ENCODE measurements around the gene PTPN3.

PTPN3 gene

GRCh38 chr9:109504689-109505088 lies 6.6 kb upstream of the PTPN3 start:
- no peak for DNase-seq

DNA sequence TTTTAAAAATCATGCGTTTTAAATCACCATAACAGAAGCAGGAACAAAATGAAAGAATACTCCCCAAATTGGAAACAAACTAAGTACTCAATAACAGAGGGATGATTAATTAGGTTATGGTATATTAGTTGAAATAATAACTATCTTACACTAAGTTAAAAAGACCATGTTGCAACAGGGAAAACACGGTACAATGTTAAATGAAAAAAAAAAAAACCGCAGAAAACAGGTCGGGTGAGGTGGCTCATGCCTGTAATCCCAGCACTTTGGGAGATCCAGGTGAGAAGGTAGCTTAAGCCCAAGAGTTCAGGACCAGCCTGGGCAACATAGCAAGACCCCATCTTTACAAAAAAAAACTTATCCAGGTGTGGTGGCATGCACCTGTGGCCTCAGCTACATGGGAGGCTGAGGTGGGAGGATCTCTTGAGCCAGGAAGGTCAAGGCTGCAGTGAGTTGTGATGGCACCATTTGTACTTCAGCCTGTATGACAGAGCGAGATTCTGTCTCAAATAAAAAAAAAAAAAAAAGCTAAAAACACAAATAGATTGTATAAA lies 2.4 kb upstream of the PTPN3 start:
- no peak for DNase-seq

DNA sequence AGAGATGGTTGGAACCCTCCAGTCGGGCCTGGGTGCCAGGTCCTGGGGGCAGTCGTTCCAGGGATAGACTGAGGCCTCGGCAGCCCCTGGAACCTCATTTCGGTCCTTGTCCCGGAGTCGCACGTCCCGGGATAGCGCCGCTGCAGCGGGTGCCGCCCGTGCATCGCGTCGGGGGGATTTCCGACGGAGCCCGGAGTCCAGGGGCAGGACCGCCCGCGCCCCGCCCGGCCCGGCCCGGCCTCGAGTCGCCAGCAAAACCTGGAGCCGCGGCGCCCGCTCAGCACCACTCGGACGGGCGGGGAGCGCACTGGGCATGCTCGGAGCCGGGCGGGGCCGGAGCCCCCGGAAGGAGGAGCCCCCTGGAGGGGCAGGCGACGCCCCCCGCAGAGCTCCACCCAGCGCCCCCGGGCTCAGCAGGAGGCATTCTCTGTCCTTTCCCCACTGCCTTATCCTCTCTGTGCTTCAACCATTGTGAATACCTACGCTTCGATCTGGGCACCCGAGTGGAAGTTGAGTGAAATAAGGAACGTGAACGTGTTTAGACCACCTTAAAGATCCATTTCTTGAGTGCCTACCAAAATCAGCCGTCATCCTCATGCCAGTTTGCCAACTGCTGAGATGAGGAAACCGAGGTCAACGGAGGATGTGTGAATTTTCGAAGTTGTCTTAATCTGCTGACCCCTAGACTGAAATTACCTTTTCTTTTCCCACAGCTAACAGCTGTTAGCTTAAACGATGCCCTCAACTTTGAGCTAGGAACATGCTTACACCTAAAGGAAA lies 1.7 kb upstream of the PTPN3 start:
- DNase-seq, result no peak

- DNase-seq, result no peak
Measured at GRCh38 chr9:109499093-109499630, 1.1 kb upstream of the PTPN3 start.

DNA sequence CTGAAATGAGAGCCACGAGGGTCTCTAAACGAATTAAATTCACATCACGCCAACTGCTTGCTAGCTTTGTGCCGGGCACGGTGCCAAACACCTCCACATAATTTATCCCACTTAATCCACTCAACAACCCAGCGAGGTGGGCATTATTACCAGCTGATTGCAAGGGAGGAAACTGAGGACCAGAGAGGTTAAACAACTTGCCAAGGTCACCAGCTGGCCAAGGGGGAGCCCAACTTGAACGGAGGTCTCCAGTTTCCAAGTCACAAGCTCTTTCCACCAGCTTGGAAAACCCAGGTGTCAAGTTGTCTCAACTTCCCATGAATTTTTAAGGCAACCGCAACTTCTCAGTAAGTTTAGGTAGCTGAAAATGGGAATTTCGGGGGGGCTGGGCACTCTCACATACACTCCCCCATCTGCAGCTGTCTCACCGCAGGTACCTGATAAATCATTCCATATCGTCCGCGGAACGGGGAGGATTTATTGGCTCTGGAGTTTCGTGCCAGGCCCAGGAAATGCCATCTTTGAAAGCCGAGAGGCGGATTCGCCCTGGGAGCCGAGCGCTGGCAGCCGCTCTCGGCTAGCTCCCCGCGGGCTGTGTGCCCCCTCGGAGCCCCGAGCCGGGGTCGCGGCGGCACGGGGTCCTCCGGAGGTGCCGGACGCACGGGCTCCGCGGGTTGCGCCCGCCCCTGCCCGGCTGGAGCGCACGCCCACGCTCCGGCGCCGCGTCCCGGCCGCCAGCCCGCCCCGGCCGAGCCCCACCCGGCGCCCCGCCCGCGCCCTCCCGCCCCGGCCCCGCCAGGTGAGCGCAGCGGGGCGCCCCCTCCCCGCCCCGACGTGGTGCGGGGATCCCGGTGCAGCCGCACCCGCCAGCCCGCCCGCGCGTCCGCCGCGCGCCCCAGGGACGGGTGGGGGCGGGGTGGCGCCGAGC lies 617 bp downstream of the PTPN3 start:
- DNase-seq, result no peak

- no peak for DNase-seq
Measured at GRCh38 chr9:109496841-109497225, 1.3 kb downstream of the PTPN3 start.

DNA sequence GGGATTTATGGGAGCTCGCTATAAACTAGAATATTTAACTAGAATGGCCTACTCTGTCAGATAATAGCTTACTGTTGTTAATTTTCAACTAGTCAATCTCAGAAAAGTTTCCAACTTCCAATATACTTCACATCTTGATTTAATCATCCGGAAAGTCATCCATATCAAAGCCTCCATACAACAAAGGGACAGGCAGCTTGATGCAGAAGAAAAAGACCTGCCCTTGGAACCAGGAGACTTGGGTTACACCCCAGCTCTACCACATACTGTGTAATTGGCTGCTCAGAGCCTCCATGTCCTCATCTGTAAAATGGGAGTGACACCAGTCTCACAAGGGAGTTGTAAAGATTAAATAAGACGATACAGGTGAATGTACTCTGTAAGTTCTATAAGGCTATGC lies 1.9 kb downstream of the PTPN3 start:
- DNase-seq, result no peak

GRCh38 chr9:109493648-109494047 lies 4.5 kb downstream of the PTPN3 start:
- no peak for DNase-seq

- no peak for DNase-seq
Measured at GRCh38 chr9:109491590-109491989, 6.5 kb downstream of the PTPN3 start.

DNA sequence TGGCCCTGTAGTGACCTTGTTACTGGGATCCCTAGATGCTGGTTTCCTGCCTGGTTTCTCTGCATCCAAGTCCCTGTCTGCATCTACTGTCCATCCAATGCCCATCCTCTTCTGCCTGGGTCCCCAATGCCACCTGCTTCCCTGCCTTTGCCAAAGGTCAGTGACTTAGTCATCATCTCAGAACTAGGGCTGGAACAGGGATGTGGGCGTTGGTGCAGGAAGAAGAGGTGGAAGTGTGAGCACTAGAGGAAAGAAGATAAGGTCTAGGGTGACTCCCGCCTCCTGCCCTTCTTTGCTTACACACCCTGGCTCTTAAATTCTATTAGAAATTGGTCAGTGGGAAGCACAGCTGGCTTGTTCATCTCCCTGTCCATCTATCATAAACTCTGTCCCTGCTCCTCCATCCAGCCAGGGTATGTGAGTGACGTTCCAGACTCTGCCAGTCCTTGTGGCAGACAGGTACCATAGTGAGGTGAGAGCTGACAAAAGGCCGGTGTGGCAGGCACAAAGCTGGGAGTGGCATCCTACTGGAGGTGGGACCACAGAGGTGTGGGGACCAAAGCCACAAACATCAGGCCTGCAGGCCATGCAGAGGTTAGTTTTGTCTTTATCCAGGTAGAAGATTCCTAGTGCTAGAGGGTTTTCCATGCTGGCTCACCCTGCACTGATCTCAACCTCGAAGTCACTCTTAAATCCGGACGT lies 9.2 kb downstream of the PTPN3 start:
- no peak for DNase-seq

DNA sequence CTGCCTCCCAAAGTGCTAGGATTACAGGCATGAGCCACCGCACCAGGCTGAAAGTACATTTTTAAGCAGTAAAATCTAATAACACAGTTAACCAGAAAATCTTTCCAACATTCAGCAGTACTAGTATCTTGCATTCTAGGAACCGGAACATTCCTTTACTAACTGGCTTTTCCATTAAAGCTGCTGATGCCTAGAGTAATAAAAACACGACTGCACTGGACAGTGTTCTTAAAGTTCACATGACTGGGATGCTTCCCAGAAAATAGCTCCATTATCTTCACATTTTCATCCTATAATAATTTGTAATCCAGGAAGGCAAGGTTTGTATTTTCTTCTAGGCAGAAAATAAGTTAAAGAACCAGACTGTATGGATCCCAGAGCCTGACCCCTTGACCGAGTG lies 9.8 kb downstream of the PTPN3 start:
- no peak for DNase-seq

DNA sequence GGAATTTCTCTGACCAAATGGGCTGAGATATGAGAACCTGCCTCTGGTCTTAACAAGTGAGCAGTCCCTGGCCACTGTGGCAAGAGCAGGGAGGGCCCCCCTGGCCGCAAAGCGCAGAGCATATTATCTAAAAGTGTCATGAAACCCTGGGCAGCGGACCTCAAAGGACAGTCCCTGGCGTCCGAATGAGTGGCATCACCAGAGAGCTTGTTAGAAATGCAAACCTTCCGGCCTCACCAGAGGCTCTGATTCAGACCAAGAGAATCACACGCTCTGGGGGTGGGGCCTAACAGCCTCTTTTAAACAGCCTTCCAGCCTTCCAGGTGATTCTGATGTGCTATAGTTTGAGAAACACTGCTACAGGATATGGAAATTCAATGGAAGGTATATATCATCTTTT lies 10.9 kb downstream of the PTPN3 start:
- DNase-seq, result no peak

DNA sequence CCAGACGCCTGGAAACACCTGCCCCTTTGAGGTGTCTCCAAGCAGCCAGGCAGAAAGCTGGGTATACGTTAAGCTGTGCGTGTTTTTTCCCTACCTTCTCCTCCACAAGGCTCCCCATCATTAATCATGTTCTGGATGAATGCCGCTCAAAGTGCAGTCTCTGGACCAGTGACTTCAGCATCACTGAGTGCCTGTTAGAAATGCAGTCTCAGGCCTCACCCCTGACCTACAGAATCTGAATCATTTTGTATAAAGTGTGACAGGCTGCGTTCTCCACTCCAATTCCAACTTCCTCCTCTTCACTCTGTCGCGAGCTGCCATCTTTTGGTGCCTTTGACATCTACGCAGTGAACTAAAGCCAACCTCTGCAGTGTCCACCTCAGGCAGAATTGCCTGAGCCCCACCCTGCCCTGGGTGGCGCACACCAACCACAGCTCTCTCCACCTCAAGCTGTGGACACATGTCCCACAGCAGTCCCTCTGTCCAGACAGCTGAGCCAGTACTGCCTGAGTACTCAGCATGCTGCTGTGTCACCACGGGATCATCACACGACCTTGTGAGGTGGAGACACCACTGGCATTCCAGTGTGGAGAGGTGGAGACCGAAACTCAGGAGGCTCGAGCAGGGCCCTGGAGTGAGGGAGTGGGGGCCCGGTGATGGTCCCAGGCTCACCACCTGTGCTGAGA lies 14.2 kb downstream of the PTPN3 start:
- no peak for DNase-seq

DNA sequence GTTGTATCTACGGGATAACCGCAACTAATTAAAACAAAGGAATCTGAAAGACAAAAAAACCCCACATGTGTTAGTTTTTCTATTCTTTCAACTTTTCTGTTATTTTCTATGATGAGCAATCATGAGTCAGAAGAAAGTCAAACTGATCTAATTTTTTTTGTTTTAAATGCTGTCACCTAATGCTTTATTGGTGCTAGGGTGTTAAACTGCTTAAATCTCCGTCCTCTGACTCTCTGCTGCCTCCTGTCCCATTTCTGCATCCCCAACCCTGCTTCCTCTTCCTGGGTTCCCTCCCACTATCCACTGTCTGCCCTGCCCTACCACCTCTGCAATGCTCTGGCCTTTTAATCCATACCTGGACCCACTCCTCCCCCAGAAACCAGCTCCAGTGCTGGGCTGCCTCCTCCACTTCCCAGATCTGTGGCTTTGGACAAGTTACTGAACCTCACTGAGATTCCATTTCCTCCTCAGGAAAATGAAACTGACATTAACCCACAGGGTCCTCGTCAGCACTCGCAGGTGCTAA lies 15.7 kb downstream of the PTPN3 start:
- no peak for DNase-seq

GRCh38 chr9:109481856-109482255 lies 16.3 kb downstream of the PTPN3 start:
- no peak for DNase-seq

DNA sequence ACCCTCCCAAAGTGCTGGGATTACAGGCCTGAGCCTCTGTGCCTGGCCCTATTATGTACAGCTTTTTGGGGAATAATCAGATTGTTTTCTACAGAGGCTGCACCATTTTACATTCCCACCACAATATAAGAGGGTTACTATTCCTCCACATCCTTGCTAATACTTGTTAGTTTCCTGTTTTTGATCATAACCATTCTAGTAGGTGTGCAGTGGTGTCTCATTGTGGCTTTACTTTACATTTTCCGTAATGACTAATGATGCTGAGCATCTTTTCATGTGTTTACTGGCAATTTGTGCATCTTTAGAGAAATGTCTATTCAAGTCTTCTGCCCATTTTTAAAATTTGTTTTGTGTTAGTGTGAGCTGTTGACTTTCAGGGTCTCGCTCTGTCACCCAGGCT lies 18.3 kb downstream of the PTPN3 start:
- no peak for DNase-seq

DNA sequence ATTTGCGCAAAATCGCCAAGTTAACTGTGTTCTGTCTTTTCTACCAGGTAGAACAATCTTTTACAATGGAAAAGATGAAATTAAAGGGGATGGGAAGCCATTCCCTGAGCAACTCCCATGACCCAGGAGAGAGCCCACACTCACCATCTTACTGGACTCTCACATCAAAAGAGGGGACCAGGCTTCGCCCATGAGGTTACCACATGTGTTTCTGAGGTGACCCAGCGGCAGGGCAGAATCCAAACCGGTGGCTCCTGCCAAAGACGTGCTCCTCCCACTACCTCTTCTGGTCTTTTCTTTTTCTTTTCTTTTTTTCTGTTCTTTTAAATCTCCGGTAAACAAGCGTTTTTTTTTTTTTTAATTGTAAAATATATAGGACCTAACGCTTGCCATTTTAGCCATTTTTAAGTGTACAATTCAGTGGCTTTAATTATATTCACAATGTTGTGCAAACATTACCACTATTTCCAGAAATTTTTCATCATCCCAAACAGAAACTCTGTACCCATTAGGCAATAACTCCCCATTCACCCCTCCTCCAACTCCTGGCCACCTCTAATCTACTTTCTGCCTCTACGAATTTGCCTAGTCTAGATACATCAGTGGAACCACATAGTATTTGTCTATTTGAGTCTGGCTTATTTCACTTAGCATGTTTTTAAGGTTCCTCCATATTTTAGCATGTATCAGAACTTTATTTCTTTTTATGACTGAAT lies 19.3 kb downstream of the PTPN3 start:
- DNase-seq, result no peak

- DNase-seq, result no peak
Measured at GRCh38 chr9:109478051-109478563, 20.0 kb downstream of the PTPN3 start.

DNA sequence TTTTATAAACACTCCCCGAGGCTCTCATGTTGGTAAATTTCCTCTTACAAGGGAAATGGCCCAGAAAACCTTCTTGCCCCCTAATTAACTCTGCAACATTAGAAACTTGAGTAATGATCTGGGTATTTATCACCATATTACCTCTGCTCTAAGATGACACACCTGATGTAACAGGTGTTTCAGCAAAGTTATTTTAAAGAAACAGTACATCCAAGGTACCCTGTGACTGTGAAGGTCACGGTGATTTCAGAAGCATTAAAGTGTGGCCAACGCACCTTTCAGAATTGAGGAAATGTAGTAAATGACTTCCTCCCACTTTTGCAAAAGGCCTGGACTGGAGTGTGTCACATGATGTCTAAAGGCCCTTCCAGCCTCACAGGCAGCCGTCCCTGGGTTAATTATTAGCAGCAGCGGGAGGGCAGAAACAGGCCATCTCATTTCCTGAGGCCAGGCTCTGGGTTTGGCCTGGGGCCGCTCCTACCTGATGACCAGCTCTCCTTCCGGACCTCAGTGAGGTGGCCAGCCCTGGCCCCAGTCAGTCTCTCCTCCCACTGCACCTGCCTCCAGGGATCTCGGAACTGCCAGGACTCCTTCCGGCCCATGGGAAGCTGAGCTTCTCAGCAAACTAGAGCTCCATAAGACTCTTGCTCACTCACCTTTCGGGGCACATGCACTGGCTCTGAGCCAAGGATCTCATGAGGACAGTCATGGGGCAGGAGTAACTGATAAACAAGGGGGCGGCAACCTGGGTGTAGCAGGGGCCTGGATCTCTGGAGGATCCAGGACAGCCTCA lies 20.7 kb downstream of the PTPN3 start:
- DNase-seq, result no peak

DNA sequence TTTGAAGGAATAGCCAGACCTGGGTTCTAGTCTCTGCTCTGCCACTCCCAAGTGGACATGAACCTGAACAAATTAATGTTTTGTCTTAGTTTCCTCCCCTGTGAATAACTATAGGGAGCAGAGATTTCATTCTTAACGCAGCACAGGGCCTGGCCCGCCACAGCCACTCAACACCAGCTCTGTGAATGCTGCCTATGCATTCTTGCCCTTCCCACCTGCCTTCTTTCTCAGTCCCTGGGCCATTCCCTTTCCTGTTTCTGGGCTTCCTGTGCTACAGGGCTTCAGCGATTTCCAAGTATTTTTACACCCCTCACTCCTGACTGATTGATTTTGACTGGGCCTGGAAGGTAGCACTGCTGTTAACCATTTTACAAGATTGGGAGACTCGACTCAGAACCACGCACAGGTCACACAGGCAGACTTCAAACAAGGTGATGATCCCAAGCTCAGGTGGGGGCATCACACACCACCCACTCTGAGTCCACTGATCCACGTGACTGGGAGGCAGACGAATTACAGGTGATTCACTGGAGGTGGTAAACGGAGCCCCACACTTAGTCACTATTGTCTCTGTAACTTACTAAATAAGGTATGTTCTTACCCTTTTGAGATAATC lies 21.4 kb downstream of the PTPN3 start:
- DNase-seq, result no peak
